ENCODE results near the gene GHRL. TPM values are rescaled to one million over a fixed set of nuclear protein-coding genes. Genes with fewer than 3 reads are reported as not detected.
A peak's percentile ranks its signal among the peaks of the same experiment; 100 is the strongest.

Gene GHRL
- total RNA-seq, 5 donors from 2014 or later (not counting 1 experiment from before 2014, with no cell fraction given), result 0.29 to 1.7 (median 0.61) TPM; not detected in 1

- ChIA-PET CTCF (interaction anchor here in 1 of 2 donors (0.5 kb wide), 1 partner anchor 577 kb away, joined by 5 read pairs; no protein-coding TSS in a partner anchor), POLR2A (interaction anchor here in 1 of 2 donors (0.8 kb wide), 1 partner anchor 692 kb away, joined by 3 read pairs; no protein-coding TSS in a partner anchor)
- Mint-ChIP-seq H3K27me3 (peaks cover 22 to 23% of the 10 kb centered on the region in 2 donors), H3K36me3 (no peaks in the 10 kb centered on the region), H3K4me3 (no peak overlapping the region), H3K27ac (no peak overlapping the region), H3K4me1 (peaks cover 0 to 14% (median 6%) of the 10 kb centered on the region in 3 donors), H3K9me3 (no peaks in the 10 kb centered on the region)
- H3K9me3 ChIP-seq, result no peaks in the 10 kb centered on the region
- WGBS (ENCODE audit: insufficient coverage), result 68% methylated on average over 11 of the region's 12 CpGs
- peaks cover 0 to 28% of the 10 kb centered on the region in 2 experiments for H3K27me3 ChIP-seq (replicated peaks in 1 of 2; ENCODE audit: control insufficient read depth in 2 of 2, extremely low read depth in 1 of 2, insufficient read depth in 2 of 2, low read length in 1 of 2)
- no peak for DNase-seq
- H3K27ac ChIP-seq (ENCODE audit: low read length), result no peak overlapping the region
- no peaks in the 10 kb centered on the region for H3K36me3 ChIP-seq (ENCODE audit: control insufficient read depth in 2 of 2, extremely low read depth in 1 of 2, insufficient read depth in 1 of 2, low read length in 1 of 2)
- H3K4me1 ChIP-seq (ENCODE audit: control insufficient read depth in 1 of 2, extremely low read depth in 1 of 2, insufficient read depth in 2 of 2, low read length in 2 of 2), result no peaks in the 10 kb centered on the region
- H3K4me3 ChIP-seq (ENCODE audit: control insufficient read depth in 1 of 2, extremely low read depth in 1 of 2, low read length in 1 of 2), result no peak overlapping the region
- ATAC-seq (replicated peaks in 1 of 4), result no peak
These were observed 37.6 kb upstream of the GHRL start for GRCh38 chr3:10330319-10330718.

GRCh38 chr3:10329495-10330015, 36.8 kb upstream of the GHRL start:
- Histone ChIP-seq H3K4me1 (ENCODE audit: control insufficient read depth in 1 of 2, extremely low read depth in 1 of 2, insufficient read depth in 2 of 2, low read length in 2 of 2) (no peaks in the 10 kb centered on the region), H3K27me3 (replicated peaks in 1 of 2; ENCODE audit: control insufficient read depth in 2 of 2, extremely low read depth in 1 of 2, insufficient read depth in 2 of 2, low read length in 1 of 2) (peaks cover 0 to 28% of the 10 kb centered on the region in 2 experiments), H3K36me3 (ENCODE audit: control insufficient read depth in 2 of 2, extremely low read depth in 1 of 2, insufficient read depth in 1 of 2, low read length in 1 of 2) (no peaks in the 10 kb centered on the region), H3K27ac (ENCODE audit: low read length) (no peak overlapping the region), H3K4me3 (ENCODE audit: control insufficient read depth in 1 of 2, extremely low read depth in 1 of 2, low read length in 1 of 2) (no peak overlapping the region), H3K9me3 (no peaks in the 10 kb centered on the region)
- 86% methylated on average over 11 of the region's 14 CpGs for WGBS (ENCODE audit: insufficient coverage)
- Mint-ChIP-seq H3K9me3 (no peaks in the 10 kb centered on the region), H3K4me1 (peaks cover 0 to 8% (median 0%) of the 10 kb centered on the region in 3 donors), H3K27me3 (peaks cover 22 to 23% of the 10 kb centered on the region in 2 donors), H3K36me3 (no peaks in the 10 kb centered on the region), H3K4me3 (no peak overlapping the region), H3K27ac (no peak overlapping the region)
- CTCF ChIA-PET, result no interaction called here
- DNase-seq (no peak), ATAC-seq (replicated peaks in 1 of 4) (no peak)
- POLR2A ChIA-PET, result interaction anchor here in 1 of 2 donors (0.8 kb wide), 1 partner anchor 691 kb away, joined by 3 read pairs; no protein-coding TSS in a partner anchor

- Histone ChIP-seq H3K27me3 (replicated peaks in 1 of 2; ENCODE audit: control insufficient read depth in 2 of 2, extremely low read depth in 1 of 2, insufficient read depth in 2 of 2, low read length in 1 of 2) (peaks cover 0 to 28% of the 10 kb centered on the region in 2 experiments), H3K4me3 (ENCODE audit: control insufficient read depth in 1 of 2, extremely low read depth in 1 of 2, low read length in 1 of 2) (no peak overlapping the region), H3K9me3 (no peaks in the 10 kb centered on the region), H3K4me1 (ENCODE audit: control insufficient read depth in 1 of 2, extremely low read depth in 1 of 2, insufficient read depth in 2 of 2, low read length in 2 of 2) (no peaks in the 10 kb centered on the region), H3K36me3 (ENCODE audit: control insufficient read depth in 2 of 2, extremely low read depth in 1 of 2, insufficient read depth in 1 of 2, low read length in 1 of 2) (no peaks in the 10 kb centered on the region), H3K27ac (ENCODE audit: low read length) (no peak overlapping the region)
- peaks cover 22 to 23% of the 10 kb centered on the region in 2 donors for H3K27me3 Mint-ChIP-seq
- POLR2A ChIA-PET, result no interaction called here
- CTCF ChIA-PET, result no interaction called here
- H3K27ac Mint-ChIP-seq, result no peak overlapping the region
- ATAC-seq (replicated peaks in 1 of 4) (no peak), DNase-seq (no peak)
- WGBS (ENCODE audit: insufficient coverage), result 60% methylated on average over 25 of the region's 31 CpGs
- H3K4me3 Mint-ChIP-seq, result no peak overlapping the region
- H3K4me1 Mint-ChIP-seq, result peaks cover 0 to 8% (median 0%) of the 10 kb centered on the region in 3 donors
- no peaks in the 10 kb centered on the region for H3K9me3 Mint-ChIP-seq
- no peaks in the 10 kb centered on the region for H3K36me3 Mint-ChIP-seq
These were observed 35.8 kb upstream of the GHRL start for GRCh38 chr3:10328460-10329071.

GRCh38 chr3:10327592-10327991, 34.8 kb upstream of the GHRL start:
- Mint-ChIP-seq H3K9me3 (no peaks in the 10 kb centered on the region), H3K36me3 (no peaks in the 10 kb centered on the region), H3K27me3 (peaks cover 22 to 25% of the 10 kb centered on the region in 2 donors), H3K4me1 (peaks cover 0 to 5% (median 0%) of the 10 kb centered on the region in 3 donors), H3K27ac (no peak overlapping the region), H3K4me3 (no peak overlapping the region)
- ChIA-PET CTCF (no interaction called here), POLR2A (no interaction called here)
- Histone ChIP-seq H3K4me3 (ENCODE audit: control insufficient read depth in 1 of 2, extremely low read depth in 1 of 2, low read length in 1 of 2) (no peak overlapping the region), H3K4me1 (ENCODE audit: control insufficient read depth in 1 of 2, extremely low read depth in 1 of 2, insufficient read depth in 2 of 2, low read length in 2 of 2) (no peaks in the 10 kb centered on the region), H3K27me3 (replicated peaks in 1 of 2; ENCODE audit: control insufficient read depth in 2 of 2, extremely low read depth in 1 of 2, insufficient read depth in 2 of 2, low read length in 1 of 2) (peaks cover 0 to 27% of the 10 kb centered on the region in 2 experiments), H3K9me3 (no peaks in the 10 kb centered on the region), H3K36me3 (ENCODE audit: control insufficient read depth in 2 of 2, extremely low read depth in 1 of 2, insufficient read depth in 1 of 2, low read length in 1 of 2) (no peaks in the 10 kb centered on the region), H3K27ac (ENCODE audit: low read length) (no peak overlapping the region)
- DNase-seq, result no peak
- 76% methylated on average over 9 of the region's 10 CpGs for WGBS (ENCODE audit: insufficient coverage)
- ATAC-seq (replicated peaks in 1 of 4), result no peak

- no peaks in the 10 kb centered on the region for H3K9me3 Mint-ChIP-seq
- Histone ChIP-seq H3K9me3 (no peaks in the 10 kb centered on the region), H3K27ac (ENCODE audit: low read length) (no peak overlapping the region), H3K4me1 (ENCODE audit: control insufficient read depth in 1 of 2, extremely low read depth in 1 of 2, insufficient read depth in 2 of 2, low read length in 2 of 2) (peaks cover 4 to 27% of the 10 kb centered on the region in 2 experiments), H3K27me3 (replicated peaks in 1 of 2; ENCODE audit: control insufficient read depth in 2 of 2, extremely low read depth in 1 of 2, insufficient read depth in 2 of 2, low read length in 1 of 2) (peaks cover 0 to 3% of the 10 kb centered on the region in 2 experiments), H3K36me3 (ENCODE audit: control insufficient read depth in 2 of 2, extremely low read depth in 1 of 2, insufficient read depth in 1 of 2, low read length in 1 of 2) (peaks cover 2 to 17% of the 10 kb centered on the region in 2 donors), H3K4me3 (ENCODE audit: control insufficient read depth in 1 of 2, extremely low read depth in 1 of 2, low read length in 1 of 2) (no peak overlapping the region)
- ChIA-PET POLR2A (interaction anchor here in 1 of 2 donors (0.6 kb wide), 1 partner anchor 501 kb away, joined by 6 read pairs; no protein-coding TSS in a partner anchor), CTCF (interaction anchor here (0.5 to 0.7 kb wide), 5 partner anchors 14 to 646 kb away, joined by 3 to 7 read pairs (median 4); no protein-coding TSS in a partner anchor)
- H3K27me3 Mint-ChIP-seq, result peaks cover 4 to 5% of the 10 kb centered on the region in 2 donors
- peak overlapping the region in 1 of 3 donors; percentile 89 for H3K4me3 Mint-ChIP-seq
- H3K4me1 Mint-ChIP-seq, result peaks cover 29 to 37% (median 30%) of the 10 kb centered on the region in 3 donors
- no peak for ATAC-seq (replicated peaks in 1 of 4)
- DNase-seq, result peak in 2 of 35 experiments; percentile 16 to 42
- H3K27ac Mint-ChIP-seq, result no peak overlapping the region
- no CpG with 5 or more reads among the region's 1 CpG for WGBS (ENCODE audit: insufficient coverage)
- peaks cover 7% of the 10 kb centered on the region for H3K36me3 Mint-ChIP-seq
These were observed 29.6 kb upstream of the GHRL start for GRCh38 chr3:10322352-10322710.

- H3K27ac ChIP-seq (ENCODE audit: low read length), result peak overlapping the region; percentile 83
- no peaks in the 10 kb centered on the region for H3K9me3 ChIP-seq
- POLR2A ChIA-PET, result interaction anchor here in 1 of 2 donors (0.6 to 1.2 kb wide), 3 partner anchors 168 to 500 kb away, joined by 3 to 8 read pairs (median 6); partner anchors contain the start of gene CRELD1
- 91% methylated on average over 4 of the region's 8 CpGs for WGBS (ENCODE audit: insufficient coverage)
- Mint-ChIP-seq H3K4me1 (peaks cover 29 to 37% (median 30%) of the 10 kb centered on the region in 3 donors), H3K27me3 (peaks cover 3 to 4% of the 10 kb centered on the region in 2 donors), H3K4me3 (peak overlapping the region; percentile 89 to 91 (median 89)), H3K27ac (peak overlapping the region in 1 of 2 donors; percentile 64), H3K36me3 (peaks cover 10% of the 10 kb centered on the region), H3K9me3 (no peaks in the 10 kb centered on the region)
- H3K4me3 ChIP-seq (ENCODE audit: control insufficient read depth in 1 of 2, extremely low read depth in 1 of 2, low read length in 1 of 2), result no peak overlapping the region
- peaks cover 2 to 22% of the 10 kb centered on the region in 2 donors for H3K36me3 ChIP-seq (ENCODE audit: control insufficient read depth in 2 of 2, extremely low read depth in 1 of 2, insufficient read depth in 1 of 2, low read length in 1 of 2)
- no peak for DNase-seq
- peaks cover 0 to 3% of the 10 kb centered on the region in 2 experiments for H3K27me3 ChIP-seq (replicated peaks in 1 of 2; ENCODE audit: control insufficient read depth in 2 of 2, extremely low read depth in 1 of 2, insufficient read depth in 2 of 2, low read length in 1 of 2)
- CTCF ChIA-PET, result interaction anchor here (0.5 to 1.2 kb wide), 5 partner anchors 38 to 571 kb away, joined by 3 to 4 read pairs (median 3); no protein-coding TSS in a partner anchor
- ATAC-seq (replicated peaks in 1 of 4), result no peak
- peaks cover 4 to 27% of the 10 kb centered on the region in 2 experiments for H3K4me1 ChIP-seq (ENCODE audit: control insufficient read depth in 1 of 2, extremely low read depth in 1 of 2, insufficient read depth in 2 of 2, low read length in 2 of 2)
These were observed 29.0 kb upstream of the GHRL start for GRCh38 chr3:10321630-10322351.
